Keratinocyte (primary cell): ENCODE results near the gene MMS19.

ENCODE experiments used
- CTCF ChIP-seq, 3 experiments: IDR thresholded peaks in 1 of 3; conservative IDR thresholded peaks in 1 of 3; optimal IDR thresholded peaks in 1 of 3; 2 replicates in 2 of 3; 3 replicates in 1 of 3; pipeline versions ENCODE3 to v1.5.1; 2011; ENCODE audit warnings: low read length in 3 of 3, mild to moderate bottlenecking in 3 of 3, moderate library complexity in 2 of 3, control low read depth in 1 of 3, inconsistent platforms in 1 of 3; ENCODE audit not compliant: insufficient read depth in 2 of 3; ENCODE audit errors: extremely low read depth in 1 of 3
- EZH2 ChIP-seq: IDR thresholded peaks from one replicate; pipeline ENCODE4 v1.6.1; 2012; ENCODE audit warnings: inconsistent platforms, mild to moderate bottlenecking, low read length, moderate library complexity

- TF ChIP-seq CTCF (optimal IDR thresholded peaks at IDR 0.05 in 1 of 3, IDR thresholded peaks at IDR 0.05 in 1 of 3, conservative IDR thresholded peaks at IDR 0.05 in 1 of 3; ENCODE audit: extremely low read depth in 1 of 3, insufficient read depth in 2 of 3, low read length in 3 of 3) (no peak), EZH2 (no peak)
Measured at GRCh38 chr10:97428572-97428981, 69.6 kb downstream of the MMS19 start.
